Measurements from ENCODE around the gene SMG6.

GRCh38 chr17:2151358-2152033, 152.1 kb downstream of the SMG6 start:
- TF ChIP-seq CTCF (IDR thresholded peaks at IDR 0.05) = no peak
- TF ChIP-seq POLR2A (IDR thresholded peaks at IDR 0.05) = no peak
- no peak for TF ChIP-seq POLR2AphosphoS5 (IDR thresholded peaks at IDR 0.05)

Data from sigmoid colon (tissue), 4 donors.